ENCODE results near the gene SLC16A3. TPM values are rescaled to one million over a fixed set of nuclear protein-coding genes. Genes with fewer than 3 reads are reported as not detected.

The SLC16A3 gene
- polyA plus RNA-seq, 1 donor (not counting 4 experiments of a cell fraction or from before 2014, with no cell fraction given), result 35.7 TPM

GRCh38 chr17:82287013-82287867, 58.4 kb downstream of the SLC16A3 start:
- FAIRE-seq, result no peak

DNA sequence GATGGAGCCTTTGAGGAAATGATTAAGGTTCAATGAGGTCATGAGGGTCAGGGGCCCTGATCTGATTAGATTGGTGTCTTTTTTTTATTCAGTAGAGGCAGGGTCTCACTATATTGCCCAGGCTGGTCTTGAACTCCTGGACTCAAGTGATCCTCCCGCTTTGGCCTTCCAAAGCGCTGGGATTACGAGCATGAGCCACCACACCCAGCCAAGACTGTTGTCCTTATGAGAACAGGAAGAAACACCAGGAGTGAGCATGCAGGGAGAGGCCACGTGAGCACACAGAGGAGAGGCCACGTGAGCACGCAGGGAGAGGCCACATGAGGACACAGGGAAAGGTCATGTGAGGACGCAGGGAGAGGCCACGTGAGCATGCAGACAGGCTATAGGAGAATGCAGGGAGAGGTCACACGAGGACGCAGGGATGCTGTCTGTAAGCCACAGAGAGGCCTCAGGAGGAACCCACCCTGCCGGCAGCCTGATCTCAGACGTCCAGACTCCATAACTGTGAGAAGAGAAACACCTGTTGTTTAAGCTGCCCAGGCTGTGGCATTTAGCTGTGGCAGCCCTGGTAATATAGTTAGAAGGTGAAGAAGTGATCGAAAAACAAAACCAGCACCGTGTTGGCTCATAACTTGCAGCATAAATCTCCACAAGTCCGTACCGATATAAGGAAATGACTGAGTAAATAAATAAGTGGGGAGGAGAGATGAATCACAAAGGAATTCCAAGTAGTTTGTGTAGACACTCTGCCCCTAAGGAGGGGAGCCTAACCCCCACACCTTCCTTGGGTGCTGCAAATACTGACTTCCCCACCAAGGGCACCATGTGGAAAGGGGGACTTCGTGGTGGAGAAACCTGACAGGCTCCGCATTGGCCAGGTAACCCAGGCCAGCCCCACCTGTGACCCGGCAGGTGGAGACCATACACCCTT, 59.3 kb downstream of the SLC16A3 start:
- TF ChIP-seq EZH2 (IDR thresholded peaks at IDR 0.05; ENCODE audit: low read length) (no peak), CTCF (optimal IDR thresholded peaks at IDR 0.05 in 1 of 3, IDR thresholded peaks at IDR 0.05 in 1 of 3, conservative IDR thresholded peaks at IDR 0.05 in 1 of 3; ENCODE audit: extremely low read depth in 1 of 3, insufficient read depth in 2 of 3, low read length in 3 of 3) (no peak)
- H3K36me3 ChIP-seq (ENCODE audit: control insufficient read depth in 2 of 2, extremely low read depth in 1 of 2, insufficient read depth in 2 of 2, low read length in 2 of 2), result no peaks in the 10 kb centered on the region
- no peaks in the 10 kb centered on the region for H3K9me3 ChIP-seq (ENCODE audit: control insufficient read depth, low read depth, low read length)
- no peak overlapping the region for H3K4me3 ChIP-seq (ENCODE audit: control insufficient read depth in 2 of 3, extremely low read depth in 1 of 3, insufficient read depth in 2 of 3, low read depth in 1 of 3, low read length in 3 of 3)
- no peak overlapping the region for H3K9ac ChIP-seq (ENCODE audit: control insufficient read depth, extremely low read depth, insufficient read depth, low read length)
- dilution Hi-C loops (cut with MboI; ENCODE audit: extremely low pct_ligation_motif_present, low sequenced_read_pairs), result no loop called here
- H3K4me2 ChIP-seq (ENCODE audit: control insufficient read depth, extremely low read depth, insufficient read depth, low read depth, low read length), result peak overlapping the region; percentile 17
- no peaks in the 10 kb centered on the region for H3K79me2 ChIP-seq (ENCODE audit: control insufficient read depth, insufficient read depth, low read length)
- H2AFZ ChIP-seq (ENCODE audit: control insufficient read depth, low read length), result no peak overlapping the region
- DNase-seq (ENCODE audit: low read depth, low spot score), result no peak
- no peaks in the 10 kb centered on the region for H3K9me1 ChIP-seq (ENCODE audit: control insufficient read depth, extremely low read depth, insufficient read depth, low read length)
- no peaks in the 10 kb centered on the region for H3K27me3 ChIP-seq (ENCODE audit: control insufficient read depth, extremely low read depth, insufficient read depth, low read length)
- no peaks in the 10 kb centered on the region for H4K20me1 ChIP-seq (ENCODE audit: control insufficient read depth, extremely low read depth, insufficient read depth, low read length)
- FAIRE-seq, result no peak
- H3K27ac ChIP-seq (ENCODE audit: control insufficient read depth, insufficient read depth, low read length), result peak overlapping the region; percentile 39
- peaks cover 22% of the 10 kb centered on the region for H3K4me1 ChIP-seq (ENCODE audit: control insufficient read depth, extremely low read depth, insufficient read depth, low read length)

More at GRCh38 chr17:82287013-82287867, 58.4 kb downstream of the SLC16A3 start:
- Histone ChIP-seq H3K79me2 (ENCODE audit: control insufficient read depth, insufficient read depth, low read length) (no peaks in the 10 kb centered on the region), H3K27me3 (ENCODE audit: control insufficient read depth, extremely low read depth, insufficient read depth, low read length) (no peaks in the 10 kb centered on the region), H2AFZ (ENCODE audit: control insufficient read depth, low read length) (no peak overlapping the region), H3K36me3 (ENCODE audit: control insufficient read depth in 2 of 2, extremely low read depth in 1 of 2, insufficient read depth in 2 of 2, low read length in 2 of 2) (no peaks in the 10 kb centered on the region), H4K20me1 (ENCODE audit: control insufficient read depth, extremely low read depth, insufficient read depth, low read length) (no peaks in the 10 kb centered on the region), H3K9me3 (ENCODE audit: control insufficient read depth, low read depth, low read length) (no peaks in the 10 kb centered on the region), H3K27ac (ENCODE audit: control insufficient read depth, insufficient read depth, low read length) (peak overlapping the region; percentile 2), H3K4me3 (ENCODE audit: control insufficient read depth in 2 of 3, extremely low read depth in 1 of 3, insufficient read depth in 2 of 3, low read depth in 1 of 3, low read length in 3 of 3) (no peak overlapping the region), H3K4me2 (ENCODE audit: control insufficient read depth, extremely low read depth, insufficient read depth, low read depth, low read length) (no peak overlapping the region), H3K4me1 (ENCODE audit: control insufficient read depth, extremely low read depth, insufficient read depth, low read length) (peaks cover 31% of the 10 kb centered on the region), H3K9ac (ENCODE audit: control insufficient read depth, extremely low read depth, insufficient read depth, low read length) (no peak overlapping the region), H3K9me1 (ENCODE audit: control insufficient read depth, extremely low read depth, insufficient read depth, low read length) (no peaks in the 10 kb centered on the region)
- TF ChIP-seq CTCF (optimal IDR thresholded peaks at IDR 0.05 in 1 of 3, IDR thresholded peaks at IDR 0.05 in 1 of 3, conservative IDR thresholded peaks at IDR 0.05 in 1 of 3; ENCODE audit: extremely low read depth in 1 of 3, insufficient read depth in 2 of 3, low read length in 3 of 3) (no peak), EZH2 (IDR thresholded peaks at IDR 0.05; ENCODE audit: low read length) (no peak)
- no peak for DNase-seq (ENCODE audit: low read depth, low spot score)
- dilution Hi-C loops (cut with MboI; ENCODE audit: extremely low pct_ligation_motif_present, low sequenced_read_pairs), result no loop called here

Other genes starting within 250 kb of the SLC16A3 start
- 38.3 to 52.0 TPM (median 48.2 TPM) in 3 replicates for gene CENPX, start 206.2 kb upstream of the SLC16A3 start, polyA plus RNA-seq
- gene LRRC45, start 205.7 kb upstream of the SLC16A3 start, polyA plus RNA-seq, result 2.5 to 3.6 TPM (median 2.9 TPM) in 3 replicates
- gene RAC3, start 197.4 kb upstream of the SLC16A3 start, polyA plus RNA-seq, result 10.2 to 23.0 TPM (median 12.3 TPM) in 3 replicates
- gene DCXR, start 191.3 kb upstream of the SLC16A3 start, polyA plus RNA-seq, result 45.4 to 73.6 TPM (median 64.0 TPM) in 3 replicates
- 10.2 to 25.3 TPM (median 13.6 TPM) in 3 replicates for gene RFNG, start 177.2 kb upstream of the SLC16A3 start, polyA plus RNA-seq
- gene GPS1, start 177.1 kb upstream of the SLC16A3 start, polyA plus RNA-seq, result 60.4 to 99.3 TPM (median 81.7 TPM) in 3 replicates
- gene DUS1L, start 163.2 kb upstream of the SLC16A3 start, polyA plus RNA-seq, result 49.1 to 68.3 TPM (median 52.0 TPM) in 3 replicates
- 44.7 to 137 TPM (median 55.7 TPM) in 3 replicates for gene FASN, start 130.8 kb upstream of the SLC16A3 start, polyA plus RNA-seq
- 14.0 to 24.8 TPM (median 19.2 TPM) in 3 replicates for gene CCDC57, start 16.2 kb upstream of the SLC16A3 start, polyA plus RNA-seq
- 61.8 to 173 TPM (median 86.0 TPM) in 3 replicates for gene CSNK1D, start 44.7 kb downstream of the SLC16A3 start, polyA plus RNA-seq
- gene CD7, start 88.6 kb downstream of the SLC16A3 start, polyA plus RNA-seq, result 0.05 TPM in 1 of 3 replicates, not detected in the others
- gene SECTM1, start 104.7 kb downstream of the SLC16A3 start, polyA plus RNA-seq, result 1.7 to 2.2 TPM (median 2.0 TPM) in 3 replicates
- 0.06 TPM in 1 of 3 replicates, not detected in the others for gene TEX19, start 130.2 kb downstream of the SLC16A3 start, polyA plus RNA-seq
- not detected in 3 replicates for gene UTS2R, start 142.7 kb downstream of the SLC16A3 start, polyA plus RNA-seq
- 5.6 to 7.8 TPM (median 6.6 TPM) in 3 replicates for gene HEXD, start 189.3 kb downstream of the SLC16A3 start, polyA plus RNA-seq
- gene OGFOD3, start 189.5 kb downstream of the SLC16A3 start, polyA plus RNA-seq, result 10.8 to 21.6 TPM (median 15.3 TPM) in 3 replicates
- 30.2 to 36.0 TPM (median 34.2 TPM) in 3 replicates for gene CYBC1, start 221.7 kb downstream of the SLC16A3 start, polyA plus RNA-seq
- gene NARF, start 229.7 kb downstream of the SLC16A3 start, polyA plus RNA-seq, result 31.9 to 36.8 TPM (median 32.9 TPM) in 3 replicates

All from keratinocyte (primary cell).